Measurements from ENCODE around the gene GPC5.

GRCh38 chr13:91468301-91468700, 69.9 kb downstream of the GPC5 start:
- TF ChIP-seq CTCF (IDR thresholded peaks at IDR 0.05; ENCODE audit: low read depth, low read length, missing input control) (no peak), GABPA (IDR thresholded peaks at IDR 0.05 in 1 of 2, conservative IDR thresholded peaks at IDR 0.05 in 1 of 2) (no peak), ATF3 (IDR thresholded peaks at IDR 0.05) (no peak), TAF1 (conservative IDR thresholded peaks at IDR 0.05) (no peak), REST (IDR thresholded peaks at IDR 0.05) (no peak), MAX (IDR thresholded peaks at IDR 0.05) (no peak), RAD21 (IDR thresholded peaks at IDR 0.05) (no peak), JUND (IDR thresholded peaks at IDR 0.05) (no peak), SP1 (IDR thresholded peaks at IDR 0.05) (no peak), HNF4G (IDR thresholded peaks at IDR 0.05) (no peak), FOXA1 (IDR thresholded peaks at IDR 0.05) (no peak), YY1 (IDR thresholded peaks at IDR 0.05) (no peak), ZBTB33 (IDR thresholded peaks at IDR 0.05) (no peak)
